ENCODE data around the gene NUDT13. TPM values are rescaled to one million over a fixed set of nuclear protein-coding genes. Genes with fewer than 3 reads are reported as not detected.

The NUDT13 gene
- polyA plus RNA-seq, 2 of the 4 experiments (the other 2 are of a cell fraction), result 3.8 to 4.9 TPM

DNA sequence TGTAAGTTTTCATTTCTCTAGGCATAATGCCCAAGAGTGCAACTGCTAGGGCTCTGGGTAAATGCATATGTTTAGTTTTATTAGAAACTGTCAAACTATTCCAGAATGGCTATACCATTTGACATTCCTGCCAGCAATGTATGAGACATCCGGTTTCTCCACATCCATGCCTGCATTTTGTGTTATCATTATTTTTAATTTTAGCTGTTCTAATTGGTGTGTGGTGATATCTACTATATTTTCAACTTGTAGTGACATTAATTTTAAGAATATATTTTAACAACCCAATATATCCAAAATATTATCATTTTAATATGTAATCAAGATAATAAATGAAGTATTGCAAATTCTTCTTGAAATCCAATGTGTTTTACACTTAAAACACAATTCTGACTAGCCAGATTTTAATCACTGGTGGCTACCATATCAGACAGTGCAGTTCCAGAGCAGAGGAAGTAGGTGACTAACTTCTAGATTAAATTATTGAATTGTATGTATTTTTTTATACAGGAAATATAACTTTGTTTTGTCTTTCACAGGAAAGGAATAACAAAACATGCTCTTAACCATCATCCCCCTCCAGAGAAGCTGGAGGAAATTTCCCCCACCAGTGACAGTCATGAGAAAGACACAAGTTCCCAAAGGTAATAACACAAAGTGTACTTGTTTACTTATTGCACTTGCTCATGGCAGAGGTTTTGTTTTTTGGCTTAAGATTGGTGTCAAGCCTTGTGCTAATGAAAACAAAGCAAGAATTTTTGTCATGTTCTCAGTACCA is 64.1 kb downstream of the NUDT13 start:
- POLR2A ChIA-PET, result no interaction called here
- DNase-seq (ENCODE audit: low read depth in 1 of 2, low spot score in 1 of 2) (no peak), FAIRE-seq (no peak), ATAC-seq (no peak)
- 85% methylated on average over 1 of the region's 1 CpG for WGBS (ENCODE audit: missing lambda C conversion rate)
- H3K4me1 ChIP-seq, result 0 out of 3 replicates have a peak, but pooled peaks cover 3% of the 10 kb centered on the region
- CTCF ChIA-PET, result interaction anchor here (1.2 to 1.6 kb wide), 2 partner anchors 10 to 49 kb away, joined by 3 read pairs; no protein-coding TSS in a partner anchor
- H3K27ac ChIP-seq, result no peak overlapping the region
- no peak overlapping the region for H3K4me3 ChIP-seq
- no peak for TF ChIP-seq REST (IDR thresholded peaks at IDR 0.05)
- TF ChIP-seq FOSB (CRISPR knock-in tag; IDR thresholded peaks at IDR 0.05), result no peak
- no peak for TF ChIP-seq HOXB5 (CRISPR knock-in tag; IDR thresholded peaks at IDR 0.05)
- TF ChIP-seq ZSCAN20 (CRISPR knock-in tag; IDR thresholded peaks at IDR 0.05), result no peak
- no peak overlapping the region for H3K4me2 ChIP-seq
- no peaks in the 10 kb centered on the region for H3K9me3 ChIP-seq

Small RNA genes lying within 50 kb of the gene (small RNA-seq; reads per million reads assigned to genes)
- 0 reads per million in 6 experiments for gene RF00019
- 8.3 to 203 (median 21.2) reads per million in 6 experiments for gene SNORA11F

Other genes with a start within 250 kb of the NUDT13 start
- 0.06 and 0.07 TPM in 2 replicates for gene OIT3, start 216.7 kb upstream of the NUDT13 start, polyA plus RNA-seq (2011; rRNA removed)
- gene OIT3, start 216.7 kb upstream of the NUDT13 start, polyA plus RNA-seq (2017; fragmentation: RNase III; extraction: RNeasy Plus Mini Kit Qiagen cat#74134 plus additional on column Dnase treatment), result 0.07 to 0.08 TPM (median 0.08 TPM) in 3 replicates
- gene PLA2G12B, start 155.6 kb upstream of the NUDT13 start, polyA plus RNA-seq (2011; rRNA removed), result not detected in 2 replicates
- gene PLA2G12B, start 155.6 kb upstream of the NUDT13 start, polyA plus RNA-seq (2017; fragmentation: RNase III; extraction: RNeasy Plus Mini Kit Qiagen cat#74134 plus additional on column Dnase treatment), result not detected in 3 replicates
- 46.1 and 49.0 TPM in 2 replicates for gene P4HA1, start 13.6 kb upstream of the NUDT13 start, polyA plus RNA-seq (2011; rRNA removed)
- 20.6 to 23.7 TPM (median 22.6 TPM) in 3 replicates for gene P4HA1, start 13.6 kb upstream of the NUDT13 start, polyA plus RNA-seq (2017; fragmentation: RNase III; extraction: RNeasy Plus Mini Kit Qiagen cat#74134 plus additional on column Dnase treatment)
- 53.3 and 53.6 TPM in 2 replicates for gene ECD, start 57.6 kb downstream of the NUDT13 start, polyA plus RNA-seq (2011; rRNA removed)
- gene ECD, start 57.6 kb downstream of the NUDT13 start, polyA plus RNA-seq (2017; fragmentation: RNase III; extraction: RNeasy Plus Mini Kit Qiagen cat#74134 plus additional on column Dnase treatment), result 26.5 to 29.1 TPM (median 27.1 TPM) in 3 replicates
- 25.5 and 26.7 TPM in 2 replicates for gene FAM149B1, start 57.7 kb downstream of the NUDT13 start, polyA plus RNA-seq (2011; rRNA removed)
- 6.9 to 8.4 TPM (median 7.0 TPM) in 3 replicates for gene FAM149B1, start 57.7 kb downstream of the NUDT13 start, polyA plus RNA-seq (2017; fragmentation: RNase III; extraction: RNeasy Plus Mini Kit Qiagen cat#74134 plus additional on column Dnase treatment)
- 42.7 and 56.3 TPM in 2 replicates for gene DNAJC9, start 136.8 kb downstream of the NUDT13 start, polyA plus RNA-seq (2011; rRNA removed)
- 45.6 to 47.4 TPM (median 46.0 TPM) in 3 replicates for gene DNAJC9, start 136.8 kb downstream of the NUDT13 start, polyA plus RNA-seq (2017; fragmentation: RNase III; extraction: RNeasy Plus Mini Kit Qiagen cat#74134 plus additional on column Dnase treatment)
- 132 and 162 TPM in 2 replicates for gene MRPS16, start 142.2 kb downstream of the NUDT13 start, polyA plus RNA-seq (2011; rRNA removed)
- 158 to 166 TPM (median 160 TPM) in 3 replicates for gene MRPS16, start 142.2 kb downstream of the NUDT13 start, polyA plus RNA-seq (2017; fragmentation: RNase III; extraction: RNeasy Plus Mini Kit Qiagen cat#74134 plus additional on column Dnase treatment)
- 0.95 and 0.98 TPM in 2 replicates for gene CFAP70, start 248.4 kb downstream of the NUDT13 start, polyA plus RNA-seq (2011; rRNA removed)
- gene CFAP70, start 248.4 kb downstream of the NUDT13 start, polyA plus RNA-seq (2017; fragmentation: RNase III; extraction: RNeasy Plus Mini Kit Qiagen cat#74134 plus additional on column Dnase treatment), result 0.28 to 0.34 TPM (median 0.32 TPM) in 3 replicates